Type B pancreatic cell (in vitro differentiated cells): Measurements from ENCODE around the gene KCNF1. TPM values are rescaled to one million over a fixed set of nuclear protein-coding genes. Genes with fewer than 3 reads are reported as not detected.

Source experiments
- DNase-seq: peaks from one replicate; pipeline ENCODE4 v3.0.0; 2021; ENCODE audit warnings: mixed read lengths; ENCODE audit not compliant: unreplicated experiment; ENCODE audit errors: extremely low spot score
- H3K27ac Mint-ChIP-seq: 2 replicates; pipeline ENCODE4 v1.8.0; 2021; ENCODE audit warnings: mild to moderate bottlenecking, mixed read lengths
- H3K27me3 Mint-ChIP-seq: 2 replicates; pipeline ENCODE4 v1.8.0; 2021; ENCODE audit warnings: mixed read lengths
- H3K36me3 Mint-ChIP-seq: 2 replicates; pipeline ENCODE4 v1.8.0; 2021; ENCODE audit warnings: mixed read lengths
- H3K4me1 Mint-ChIP-seq: one replicate; pipeline ENCODE4 v1.8.0; 2021; ENCODE audit warnings: mixed read lengths; ENCODE audit not compliant: unreplicated experiment
- H3K4me3 Mint-ChIP-seq: 2 replicates; pipeline ENCODE4 v1.8.0; 2021; ENCODE audit warnings: mild to moderate bottlenecking, mixed read lengths
- H3K9me3 Mint-ChIP-seq: 2 replicates; pipeline ENCODE4 v1.8.0; 2021; ENCODE audit warnings: mixed read lengths
- CTCF ChIP-seq: fragments of 200-600 bp; sonication (generic); conservative IDR thresholded peaks from 2 replicates; pipeline ENCODE4 v1.5.0; 2021; ENCODE audit warnings: antibody characterized with exemption, mild to moderate bottlenecking
- total RNA-seq: library from RNA; stranded (reverse); gene quantifications from 2 replicates; pipeline ENCODE4 v1.2.1, GENCODE V29; 2021; ENCODE audit warnings: low replicate concordance

The KCNF1 gene
- total RNA-seq, 1 donor from 2014 or later, result 3.6 TPM

- TF ChIP-seq CTCF, result no peak
- Mint-ChIP-seq H3K27me3 (peaks cover 9% of the 10 kb centered on the region), H3K27ac (no peak overlapping the region), H3K4me3 (no peak overlapping the region), H3K36me3 (peaks cover 3% of the 10 kb centered on the region), H3K9me3 (peaks cover 10% of the 10 kb centered on the region), H3K4me1 (peaks cover 19% of the 10 kb centered on the region)
- no peak for DNase-seq
These were observed 23.2 kb downstream of the KCNF1 start for GRCh38 chr2:10934979-10935350.

GRCh38 chr2:10935366-10935918 lies 23.7 kb downstream of the KCNF1 start:
- Mint-ChIP-seq H3K4me3 (no peak overlapping the region), H3K27ac (peak overlapping the region; percentile 60), H3K27me3 (peaks cover 10% of the 10 kb centered on the region), H3K36me3 (peaks cover 3% of the 10 kb centered on the region), H3K9me3 (peaks cover 10% of the 10 kb centered on the region), H3K4me1 (peaks cover 19% of the 10 kb centered on the region)
- DNase-seq, result no peak
- no peak for TF ChIP-seq CTCF

GRCh38 chr2:10935953-10936942 lies 24.5 kb downstream of the KCNF1 start:
- Mint-ChIP-seq H3K36me3 (peaks cover 3% of the 10 kb centered on the region), H3K27me3 (peaks cover 12% of the 10 kb centered on the region), H3K27ac (peak overlapping the region; percentile 60), H3K4me1 (peaks cover 19% of the 10 kb centered on the region), H3K4me3 (no peak overlapping the region), H3K9me3 (peaks cover 10% of the 10 kb centered on the region)
- DNase-seq, result no peak
- TF ChIP-seq CTCF, result no peak

GRCh38 chr2:10939058-10939457 lies 27.3 kb downstream of the KCNF1 start:
- no peak for TF ChIP-seq CTCF
- Mint-ChIP-seq H3K36me3 (peaks cover 3% of the 10 kb centered on the region), H3K4me1 (peaks cover 19% of the 10 kb centered on the region), H3K4me3 (no peak overlapping the region), H3K27me3 (peaks cover 21% of the 10 kb centered on the region), H3K9me3 (peaks cover 10% of the 10 kb centered on the region), H3K27ac (no peak overlapping the region)
- DNase-seq, result no peak

GRCh38 chr2:10940596-10940995 lies 28.9 kb downstream of the KCNF1 start:
- H3K9me3 Mint-ChIP-seq, result peaks cover 10% of the 10 kb centered on the region
- H3K27ac Mint-ChIP-seq, result no peak overlapping the region
- DNase-seq, result no peak
- peaks cover 24% of the 10 kb centered on the region for H3K27me3 Mint-ChIP-seq
- H3K4me1 Mint-ChIP-seq, result peaks cover 9% of the 10 kb centered on the region
- H3K36me3 Mint-ChIP-seq, result peaks cover 3% of the 10 kb centered on the region
- no peak for TF ChIP-seq CTCF
- H3K4me3 Mint-ChIP-seq, result no peak overlapping the region
